Posterior vena cava (tissue), 2 donors: ENCODE results near the gene GNG13. TPM values are rescaled to one million over a fixed set of nuclear protein-coding genes. Genes with fewer than 3 reads are reported as not detected.
"Not testable (repeated sequence)": the region's sequence is repeated elsewhere in the genome, so short reads cannot be mapped to it uniquely, and the experiment has no call there.

Experiments used
- DNase-seq: peaks from one replicate; pipeline ENCODE4 v3.0.0-alpha.2; 2020; ENCODE audit warnings: low spot score
- intact Hi-C, 2 donors: fragments of 100-400 bp; cut with DNase I; formaldehyde crosslinking; loops; one replicate each; pipeline versions ENCODE4 v1.14.1 to v1.14.2; 2022 to 2023
- total RNA-seq, 2 donors: library from RNA; stranded (reverse); fragmentation: NEBNext Ultra II Directional; extraction: Animal tissue kit (Norgen Biotek cat#: 25700); gene quantifications; one replicate each; pipeline ENCODE4 v1.2.1, GENCODE V29; 2021
- donor health status: DM: yes; HTN: yes; CAD: no.
- donor health status: DM: yes; HTN: yes; CAD: no.

Gene GNG13
- total RNA-seq, 2 donors from 2014 or later, result not detected

DNA sequence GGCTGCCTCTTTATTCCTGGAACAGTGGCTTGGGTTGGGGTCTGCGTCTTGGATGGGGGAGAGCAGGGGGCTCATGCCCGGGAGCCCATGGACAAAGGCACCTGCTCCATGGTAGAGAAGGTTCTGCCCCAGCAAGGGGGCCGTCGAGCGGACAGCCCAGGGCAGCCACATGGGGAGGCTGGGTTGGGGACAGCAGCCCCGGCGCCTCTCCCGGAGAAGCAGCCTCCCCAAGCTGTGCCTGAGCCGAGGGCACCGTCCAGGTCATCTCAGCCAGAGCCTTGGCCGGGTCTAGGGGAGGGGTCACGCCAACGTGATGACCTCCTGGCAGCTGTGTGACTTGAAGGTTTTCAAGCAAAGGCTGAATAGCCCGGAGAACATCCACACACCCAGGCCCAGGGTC, 32.9 kb upstream of the GNG13 start:
- intact Hi-C loops, result no loop called here
- DNase-seq, result no peak

DNA sequence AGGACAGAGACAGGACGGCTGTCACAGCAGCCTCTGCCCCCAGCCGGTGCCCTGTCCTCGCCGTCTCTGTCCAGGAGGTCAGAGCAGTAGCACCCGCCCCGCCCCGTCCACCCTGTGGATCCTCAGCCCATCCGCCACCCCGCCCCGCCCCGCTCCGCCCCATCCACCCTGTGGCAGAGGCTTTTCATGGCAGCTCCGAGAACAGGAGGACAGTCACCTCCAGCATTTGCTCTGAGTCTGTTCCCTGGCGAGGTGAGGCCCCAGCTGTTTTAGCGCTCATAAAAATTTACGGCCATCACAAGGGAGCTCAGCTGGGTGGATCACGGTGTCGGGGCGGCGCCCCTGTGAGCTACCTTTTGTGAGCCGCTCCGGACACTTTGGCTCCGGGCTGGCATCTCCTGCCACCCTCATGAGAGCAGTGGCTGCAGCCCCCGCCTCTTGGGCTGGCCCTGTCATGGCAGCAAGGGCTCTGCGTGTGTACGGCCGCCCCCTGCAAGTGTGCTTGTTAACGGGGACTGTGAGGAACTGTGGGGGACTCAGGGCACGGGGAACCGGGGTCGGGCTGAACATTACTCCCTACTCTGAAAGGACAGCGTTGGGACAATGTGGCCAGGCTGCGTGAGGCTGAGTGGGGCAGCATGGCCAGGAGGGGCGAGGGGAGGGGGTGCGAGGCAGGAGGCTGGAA, 32.3 kb upstream of the GNG13 start:
- DNase-seq, result peak; percentile 78
- intact Hi-C loops, result no loop called here

DNA sequence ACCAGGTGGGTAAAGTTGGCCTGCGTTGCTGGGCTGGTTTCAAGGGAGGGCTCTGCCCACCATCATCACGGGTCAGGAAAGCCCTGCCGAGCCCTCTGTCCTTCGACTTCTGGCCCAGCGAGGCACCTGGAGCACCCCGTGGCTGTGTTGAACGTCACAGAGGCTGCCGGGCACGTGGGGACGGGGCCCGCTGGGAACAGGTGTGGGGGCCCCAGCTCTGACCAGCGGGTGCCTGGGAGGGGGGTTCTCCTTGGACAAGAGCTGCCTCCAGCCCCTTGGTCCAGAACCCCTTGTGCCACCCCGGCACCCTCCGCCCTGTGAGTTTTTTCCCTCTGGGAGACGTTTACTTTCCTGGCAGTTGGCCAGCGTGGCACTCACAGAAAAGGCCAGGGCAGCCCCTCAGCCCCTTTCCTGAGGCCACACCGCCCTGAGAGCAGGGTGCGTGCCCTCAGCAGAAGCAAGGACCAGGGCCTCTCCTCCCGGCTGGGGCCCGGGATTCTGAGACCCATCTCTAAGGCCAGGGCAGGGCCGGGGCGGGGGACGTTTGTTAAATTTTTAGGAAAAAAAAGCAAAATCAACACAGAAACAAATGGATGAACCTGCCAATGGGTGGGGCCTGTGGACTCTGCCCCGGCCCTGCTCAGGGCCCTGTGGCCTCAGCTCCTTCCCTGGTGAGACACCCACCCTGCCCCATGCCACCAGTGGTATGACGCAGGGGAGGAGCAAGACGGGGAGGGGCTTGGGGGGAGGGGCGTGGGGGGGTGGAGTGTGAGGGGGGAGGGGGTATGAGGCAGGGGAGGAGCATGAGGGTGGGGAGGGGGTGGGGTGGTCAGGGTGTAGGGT, 31.3 kb upstream of the GNG13 start:
- peak; percentile 81 for DNase-seq
- intact Hi-C loops, result no loop called here

DNA sequence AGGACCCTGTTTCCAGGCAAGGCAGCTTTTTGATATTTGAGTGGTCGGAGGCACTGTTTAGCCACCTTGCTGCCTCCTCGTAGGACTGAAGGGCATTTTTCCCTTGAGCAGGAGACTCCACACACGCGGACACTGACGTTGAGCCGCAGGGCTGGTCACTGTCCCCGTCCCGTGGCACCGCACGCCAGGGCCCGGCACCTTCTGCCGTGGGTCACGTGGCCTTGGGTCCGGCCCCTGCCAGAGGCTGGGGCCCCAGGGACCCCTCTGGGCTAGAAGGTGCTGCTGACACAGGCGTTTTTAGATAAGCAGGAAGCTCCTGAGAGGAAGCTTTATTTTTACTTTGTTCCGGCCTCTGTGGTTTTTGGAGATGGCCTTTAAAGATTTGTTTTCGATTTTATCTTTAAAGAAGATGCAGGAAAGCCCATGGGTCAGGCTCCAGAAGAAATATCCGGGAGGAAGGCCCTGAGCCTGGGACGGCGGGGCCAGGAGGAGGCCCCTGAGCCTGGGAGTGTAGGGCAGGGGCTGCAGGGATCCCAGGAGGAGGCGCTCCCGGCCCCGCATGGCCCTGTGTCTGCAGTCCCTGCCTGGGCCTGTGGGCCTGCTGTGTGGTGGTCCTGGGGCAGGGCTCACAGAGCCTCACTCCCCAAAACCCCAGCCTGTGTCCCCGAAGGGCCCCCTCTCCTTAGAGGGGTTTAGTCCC, 30.5 kb upstream of the GNG13 start:
- intact Hi-C loops, result no loop called here
- DNase-seq, result peak; percentile 80

DNA sequence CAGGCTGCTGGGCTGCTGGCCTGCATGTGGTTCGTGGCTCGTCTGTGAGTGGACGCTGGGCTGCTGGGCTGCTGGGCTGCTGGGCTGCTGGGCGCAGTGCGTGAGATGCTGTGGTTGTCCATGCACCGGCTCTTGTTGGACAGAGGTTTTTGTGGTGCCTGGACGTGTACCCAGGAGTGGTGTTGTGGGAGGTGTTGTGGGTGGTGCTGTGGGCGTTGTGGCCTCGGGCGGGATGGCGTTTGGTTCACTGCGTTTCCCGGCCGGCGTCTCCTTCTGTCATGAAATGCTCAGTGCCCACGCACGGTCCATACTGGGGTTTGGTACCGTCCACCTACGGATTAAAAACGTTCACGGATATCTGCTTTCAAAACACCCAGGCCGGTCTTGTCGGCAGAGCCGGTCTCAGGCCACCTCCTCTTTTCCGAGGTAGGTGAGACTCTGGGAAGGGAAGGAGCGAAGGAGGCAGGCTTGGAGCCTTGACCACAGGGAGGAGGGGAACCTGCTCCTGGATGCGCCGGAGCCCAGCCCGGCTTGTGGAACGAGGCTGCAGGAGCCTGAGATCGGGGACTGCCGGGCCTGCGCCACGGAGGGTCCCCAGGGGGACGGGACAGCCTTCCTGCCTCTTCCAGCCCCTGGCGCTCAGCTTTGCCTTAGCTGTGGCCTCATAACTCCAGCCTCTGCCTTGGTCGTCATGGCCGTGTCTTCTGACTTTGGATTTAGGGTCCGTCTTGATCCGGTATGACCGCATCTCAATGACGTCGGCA, 29.8 kb upstream of the GNG13 start:
- intact Hi-C loops, result no loop called here
- peak; percentile 76 for DNase-seq

DNA sequence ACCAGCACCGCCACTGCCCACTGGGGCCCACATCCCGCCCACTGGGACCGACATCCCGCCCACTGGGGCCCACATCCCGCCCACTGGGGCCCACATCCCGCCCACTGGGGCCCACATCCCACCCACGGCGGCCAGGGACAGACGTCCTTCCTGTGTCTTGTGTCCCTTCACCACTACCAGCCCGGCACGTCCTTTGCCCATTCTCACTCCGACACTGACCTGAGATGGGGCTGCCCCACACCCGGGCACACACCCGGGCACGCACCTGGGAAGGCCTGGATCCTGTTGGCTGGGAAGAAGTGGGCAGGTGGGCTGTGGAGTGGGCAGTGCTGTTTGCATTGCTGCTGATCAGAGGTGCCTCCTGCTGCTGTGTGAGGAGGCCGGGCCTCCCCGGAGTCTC, 28.4 kb upstream of the GNG13 start:
- intact Hi-C loops, result no loop called here
- peak; percentile 78 for DNase-seq

DNA sequence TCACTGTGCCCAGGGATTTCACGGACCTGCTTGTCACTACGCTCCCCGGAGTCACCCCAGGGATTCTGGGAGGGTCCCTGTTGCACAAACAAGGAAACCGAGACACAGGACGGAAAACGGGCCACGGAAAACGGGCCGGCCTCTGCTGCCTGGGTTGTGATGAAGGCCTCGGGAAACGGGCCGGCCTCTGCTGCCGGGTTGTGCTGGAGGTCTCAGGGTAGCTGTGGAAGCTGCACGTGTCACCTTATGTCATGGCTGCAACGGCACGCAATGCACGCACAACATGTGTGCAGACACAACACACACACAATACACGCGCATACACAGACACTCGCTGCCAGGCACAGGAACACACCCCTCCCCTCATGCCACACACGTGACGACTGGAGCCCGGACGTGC, 27.0 kb upstream of the GNG13 start:
- intact Hi-C loops, result no loop called here
- DNase-seq, result peak; percentile 78

DNA sequence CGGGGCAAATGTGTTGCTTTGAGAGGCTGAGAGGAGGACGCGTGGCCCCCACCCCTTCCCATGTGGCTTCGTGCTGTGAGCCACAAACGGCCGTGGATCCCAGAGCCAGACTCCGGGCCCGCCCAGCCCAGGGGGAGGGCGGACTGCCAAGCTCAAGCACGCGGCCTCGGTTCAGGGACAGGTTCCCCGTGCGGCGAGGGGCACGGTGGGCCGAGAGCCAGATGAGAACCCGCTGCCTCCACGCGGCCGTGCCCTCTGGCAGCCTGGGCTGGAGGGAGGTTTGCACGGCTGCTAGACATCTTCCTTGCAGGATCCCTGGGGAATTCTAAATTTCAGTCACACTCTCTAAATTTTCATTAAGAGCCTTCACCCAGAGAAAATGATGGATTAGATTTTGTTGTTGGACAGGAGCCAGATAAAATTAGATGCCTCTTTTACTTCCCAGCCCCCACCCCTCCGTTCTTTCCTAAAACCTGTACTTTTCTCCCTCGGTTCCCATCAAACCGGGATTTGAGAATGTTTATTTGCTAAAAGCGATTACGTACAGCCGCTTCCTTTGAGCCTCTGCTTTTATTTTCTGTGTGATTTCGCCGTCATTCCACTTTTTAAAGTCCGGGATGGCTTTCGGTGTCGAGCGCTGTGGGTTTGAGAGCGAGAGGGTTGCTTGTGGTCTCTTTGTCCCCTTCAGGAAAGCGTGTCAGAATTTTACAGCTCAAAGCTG, 25.0 kb upstream of the GNG13 start:
- intact Hi-C loops, result no loop called here
- peak; percentile 83 for DNase-seq

DNA sequence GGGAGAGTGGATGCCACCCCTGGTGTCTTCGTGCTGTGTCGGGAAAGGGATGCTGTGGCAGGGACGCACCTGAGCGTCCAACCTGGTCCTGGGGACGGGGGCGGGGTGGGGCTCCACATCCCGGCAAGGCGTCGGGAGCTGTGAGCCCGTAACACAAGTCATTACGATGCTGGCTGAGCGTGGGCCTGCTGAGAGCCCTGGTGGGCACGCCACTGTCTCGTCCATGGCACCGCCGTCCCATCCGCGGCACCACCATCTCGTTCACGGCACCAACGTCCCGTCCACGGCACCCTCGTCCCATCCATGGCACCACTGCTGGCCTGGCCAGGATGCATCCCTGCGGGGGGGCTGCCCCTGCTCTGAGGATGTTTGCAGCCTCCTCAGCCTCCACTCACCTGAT, 24.1 kb upstream of the GNG13 start:
- DNase-seq, result peak; percentile 77
- intact Hi-C loops, result no loop called here

DNA sequence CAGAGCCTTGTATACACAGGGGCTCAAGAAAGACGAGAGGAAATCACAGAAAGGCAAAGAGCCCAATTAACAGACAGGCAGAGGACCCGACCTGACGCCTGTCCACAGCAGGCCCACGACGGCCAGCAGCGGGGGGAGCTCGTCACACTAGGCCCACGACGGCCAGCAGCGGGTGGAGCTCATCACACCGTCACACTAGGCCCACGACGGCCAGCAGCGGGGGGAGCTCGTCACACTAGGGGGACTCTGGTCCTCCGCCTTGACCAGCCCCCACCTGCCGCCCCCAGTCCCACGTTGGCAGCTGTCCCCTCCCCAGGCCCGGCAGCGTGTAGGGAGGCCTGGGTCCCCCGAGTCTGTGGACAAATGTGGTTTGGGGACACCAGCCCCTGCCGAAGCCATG, 23.7 kb upstream of the GNG13 start:
- no peak for DNase-seq
- intact Hi-C loops, result no loop called here

DNA sequence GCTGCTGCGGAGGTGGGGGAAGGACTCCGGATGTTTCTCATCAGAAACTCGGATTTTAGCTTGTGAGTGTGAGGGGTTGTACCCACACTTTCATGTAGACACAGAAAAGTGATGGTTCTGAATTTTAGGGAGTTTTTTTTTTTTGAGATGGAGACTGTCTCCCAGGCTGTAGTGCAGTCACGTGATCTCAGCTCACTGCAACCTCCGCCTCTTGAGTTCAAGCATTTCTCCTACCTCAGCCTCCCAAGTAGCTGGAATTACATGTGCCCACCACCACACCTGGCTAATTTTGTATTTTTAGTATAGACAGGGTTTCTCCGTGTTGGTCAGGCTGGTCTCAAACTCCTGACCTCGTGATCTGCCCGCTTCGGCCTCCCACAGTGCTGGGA, 22.4 kb upstream of the GNG13 start:
- no peak for DNase-seq
- intact Hi-C loops, result no loop called here

DNA sequence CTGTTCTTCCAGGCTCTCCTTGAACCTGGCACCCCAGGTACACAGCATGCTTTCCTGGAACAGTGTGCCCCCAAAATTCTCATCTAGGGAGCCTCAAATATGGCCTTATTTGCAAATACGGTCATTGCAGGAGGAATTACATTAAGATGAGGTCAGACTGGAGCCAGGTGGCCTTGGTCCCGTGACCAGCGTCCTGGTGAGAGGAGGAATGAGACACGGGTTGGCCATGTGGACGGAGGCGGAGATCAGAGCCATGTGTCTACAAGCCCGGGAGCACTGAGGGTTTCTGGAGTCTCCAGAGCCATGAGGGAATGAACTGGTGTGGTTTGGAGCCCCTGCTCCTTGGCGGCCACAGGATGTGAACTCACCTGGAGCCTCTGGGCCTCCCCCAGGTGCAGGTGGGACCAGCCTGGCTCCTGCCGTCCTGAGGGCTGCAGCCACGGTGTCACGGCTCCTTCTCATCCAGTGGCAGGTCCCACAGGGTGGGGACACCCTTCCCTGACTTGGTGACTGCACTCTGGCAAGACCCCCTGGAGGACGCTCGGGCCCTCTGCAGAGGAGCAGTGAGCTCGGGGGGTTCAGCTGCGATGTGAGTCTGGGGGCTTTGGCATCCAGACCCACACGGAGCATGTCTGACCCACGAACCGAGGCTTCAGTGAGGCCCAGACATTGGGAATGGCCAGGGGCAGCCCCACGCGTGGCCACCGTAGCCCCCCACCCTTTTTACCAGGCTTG, 21.8 kb upstream of the GNG13 start:
- intact Hi-C loops, result no loop called here
- DNase-seq, result peak; percentile 76

DNA sequence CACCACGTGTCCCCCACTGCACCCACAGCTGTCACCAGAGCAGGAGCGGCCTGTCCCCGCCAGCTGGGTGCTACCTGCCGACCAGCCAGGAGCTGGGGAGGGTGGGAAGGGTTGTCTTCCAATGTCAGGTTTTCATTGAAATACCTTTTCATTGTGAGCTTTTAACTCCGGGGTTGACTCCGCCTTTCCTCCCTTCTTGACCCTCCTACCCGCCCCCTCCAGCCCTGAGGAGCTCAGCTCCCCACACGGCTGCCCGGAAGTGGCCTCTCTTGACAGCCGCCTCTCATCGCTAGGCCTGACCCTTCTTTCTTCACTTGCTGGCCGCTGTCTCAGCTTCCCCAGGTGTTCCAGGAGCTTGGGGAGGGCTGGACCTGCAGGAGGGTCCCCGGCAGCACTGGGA, 21.2 kb upstream of the GNG13 start:
- no peak for DNase-seq
- intact Hi-C loops, result no loop called here

DNA sequence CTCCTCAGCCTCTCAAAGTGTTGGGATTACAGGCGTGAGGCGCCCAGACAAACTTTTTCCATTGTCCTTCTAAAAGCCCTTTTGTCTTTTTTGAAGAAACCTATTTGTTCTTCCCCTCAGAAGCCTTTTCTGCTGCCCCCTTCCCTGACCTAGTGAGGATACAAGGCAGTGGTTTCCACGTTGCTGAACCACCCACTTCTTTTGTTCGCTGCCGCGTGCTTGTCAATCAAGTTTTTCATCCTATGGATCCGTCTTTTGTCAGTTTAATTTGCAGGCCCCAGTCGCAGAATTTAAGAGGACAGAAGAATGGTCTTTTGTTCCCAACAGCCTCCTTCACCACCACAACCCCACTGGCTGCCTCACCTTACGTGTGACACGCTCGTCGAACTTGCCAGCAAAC, 20.2 kb upstream of the GNG13 start:
- intact Hi-C loops, result no loop called here
- no peak for DNase-seq

DNA sequence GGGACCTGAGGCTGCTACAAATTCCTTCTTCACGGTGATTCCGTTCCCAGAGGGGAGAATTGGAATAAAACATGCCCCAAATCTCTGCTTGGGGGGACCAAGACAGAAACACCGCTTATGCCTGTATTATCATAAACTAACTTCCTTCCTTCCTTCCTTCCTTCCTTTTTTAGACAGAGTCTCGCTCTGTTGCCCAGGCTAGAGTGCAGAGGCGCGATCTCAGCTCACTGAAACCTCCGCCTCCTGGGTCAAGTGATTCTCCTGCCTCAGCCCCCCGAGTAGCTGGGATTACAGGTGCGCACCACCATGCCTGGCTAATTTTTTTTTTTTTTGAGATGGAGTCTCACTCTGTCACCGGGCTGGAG, 19.5 kb upstream of the GNG13 start:
- DNase-seq, intact Hi-C loops: not testable (repeated sequence)

DNA sequence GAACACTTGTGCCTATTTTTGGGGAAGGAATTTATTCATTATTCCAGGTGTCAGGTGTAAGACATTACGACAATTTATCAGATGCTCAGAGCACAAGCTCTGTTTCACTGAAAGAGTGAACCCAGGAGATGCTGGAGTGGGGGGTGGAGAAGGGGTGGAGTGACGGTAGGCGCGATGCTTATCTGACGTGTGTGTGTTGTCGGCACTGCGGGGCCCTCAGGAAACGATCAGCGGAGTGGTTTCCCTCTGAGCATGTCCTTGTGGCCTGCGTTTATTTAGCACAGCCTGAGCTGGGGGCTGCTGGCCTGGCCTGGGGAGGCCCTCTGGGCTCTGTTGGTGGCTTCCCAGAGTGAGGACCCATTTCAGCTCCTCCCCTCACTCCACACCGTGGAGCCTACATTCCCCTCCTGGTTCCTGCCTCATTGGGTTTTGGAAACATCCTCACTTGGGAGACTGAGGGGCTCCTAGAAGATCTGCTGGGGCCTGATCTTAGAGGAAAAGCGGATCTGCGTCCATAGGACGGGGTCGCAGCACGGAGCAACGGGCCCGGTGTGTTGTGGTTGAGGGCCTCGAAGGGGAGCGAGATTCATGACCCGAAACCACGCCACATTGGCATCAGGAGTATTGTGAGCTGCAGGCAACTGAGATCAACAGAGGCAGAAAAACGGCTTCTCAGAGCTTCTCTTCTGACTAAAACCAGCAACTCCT, 19.0 kb upstream of the GNG13 start:
- no peak for DNase-seq
- intact Hi-C loops, result loop anchor here (5.0 to 10.0 kb wide), 2 partner anchors 233 to 235 kb away; no protein-coding TSS in a partner anchor

DNA sequence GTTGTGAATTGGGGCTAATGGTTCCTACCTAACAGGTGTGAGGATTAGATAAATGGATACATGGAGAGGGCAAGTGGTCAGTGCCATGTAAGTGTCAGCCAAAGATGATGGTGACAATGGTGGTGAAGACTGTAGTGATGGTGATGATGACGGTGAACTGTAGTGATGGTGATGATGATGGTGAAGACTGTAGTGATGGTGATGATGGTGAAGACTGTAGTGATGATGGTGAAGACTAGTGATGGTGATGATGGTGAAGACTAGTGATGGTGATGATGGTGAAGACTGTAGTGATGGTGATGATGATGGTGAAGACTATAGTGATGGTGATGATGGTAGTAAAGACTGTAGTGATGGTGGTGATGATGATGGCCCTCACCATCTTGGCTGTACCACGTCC, 18.1 kb upstream of the GNG13 start:
- no peak for DNase-seq
- intact Hi-C loops, result loop anchor here (5.0 to 10.0 kb wide), 2 partner anchors 234 to 236 kb away; no protein-coding TSS in a partner anchor

DNA sequence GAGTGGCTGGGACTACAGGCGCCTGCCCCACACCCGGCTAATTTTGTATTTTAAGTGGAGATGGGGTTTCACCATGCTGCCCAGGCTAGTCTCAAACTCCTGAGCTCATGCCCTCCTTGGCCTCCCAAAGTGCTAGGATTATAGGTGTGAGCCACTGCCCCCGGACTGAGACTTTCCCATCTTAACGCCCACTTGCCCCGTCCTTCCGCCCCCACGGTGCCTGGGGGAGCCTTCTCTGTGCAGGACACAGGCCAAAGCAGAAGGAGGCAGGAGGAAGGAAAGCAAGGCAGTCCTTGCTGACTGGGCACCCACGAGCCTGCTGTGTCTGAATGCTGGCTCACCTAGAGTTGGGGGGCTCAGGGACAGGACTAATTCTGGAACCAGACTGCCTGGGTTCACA, 17.6 kb upstream of the GNG13 start:
- no peak for DNase-seq
- intact Hi-C loops, result loop anchor here (5.0 to 10.0 kb wide), 2 partner anchors 234 to 237 kb away; no protein-coding TSS in a partner anchor
